ENCODE measurements around the gene SPSB4. TPM values are rescaled to one million over a fixed set of nuclear protein-coding genes. Genes with fewer than 3 reads are reported as not detected.

The SPSB4 gene
- total RNA-seq, 1 donor = 0.27 TPM

DNA sequence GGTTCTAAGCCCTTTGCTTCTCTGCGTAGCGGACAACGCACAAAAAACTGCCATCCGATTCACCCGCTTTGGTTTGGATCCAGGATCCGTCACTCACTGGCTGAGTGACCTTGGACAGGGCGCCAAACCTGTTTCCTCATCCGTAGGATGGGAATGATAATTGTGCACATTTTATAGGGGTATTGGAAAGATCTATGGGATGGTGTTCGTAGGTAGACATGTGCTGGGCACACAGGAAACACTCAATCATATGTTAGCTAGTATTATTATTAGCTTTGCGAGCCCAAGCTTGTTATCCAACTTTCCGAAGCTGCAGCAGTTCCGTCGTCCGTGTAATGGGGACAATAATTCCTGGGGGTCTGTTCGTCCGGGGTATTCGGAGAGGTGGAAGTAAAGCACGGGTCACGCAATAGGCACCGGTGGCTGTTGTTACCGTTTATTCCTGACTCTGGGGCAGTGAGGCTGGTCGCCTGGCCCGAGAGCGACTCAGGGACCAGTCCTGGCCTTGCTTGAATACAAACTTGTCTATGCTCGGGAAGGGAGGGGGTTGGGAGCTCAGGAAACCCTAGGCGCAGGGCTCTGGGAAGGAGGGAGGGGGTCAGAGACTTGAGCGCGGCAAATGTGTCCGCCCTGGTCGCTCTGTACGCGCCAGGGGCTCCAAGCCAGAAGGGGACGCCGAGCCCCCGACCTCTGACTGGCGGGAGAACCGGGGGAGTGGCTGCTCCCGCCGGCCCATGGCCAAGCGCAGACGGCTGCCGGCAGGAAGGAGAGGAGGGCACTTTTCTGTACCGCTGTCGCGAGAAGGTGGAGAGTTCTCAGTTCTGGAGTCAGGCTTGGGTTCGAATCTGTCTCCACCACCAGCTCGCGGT lies 1.3 kb downstream of the SPSB4 start:
- no peak for DNase-seq (ENCODE audit: low read depth in 2 of 3, low spot score in 2 of 3)

DNA sequence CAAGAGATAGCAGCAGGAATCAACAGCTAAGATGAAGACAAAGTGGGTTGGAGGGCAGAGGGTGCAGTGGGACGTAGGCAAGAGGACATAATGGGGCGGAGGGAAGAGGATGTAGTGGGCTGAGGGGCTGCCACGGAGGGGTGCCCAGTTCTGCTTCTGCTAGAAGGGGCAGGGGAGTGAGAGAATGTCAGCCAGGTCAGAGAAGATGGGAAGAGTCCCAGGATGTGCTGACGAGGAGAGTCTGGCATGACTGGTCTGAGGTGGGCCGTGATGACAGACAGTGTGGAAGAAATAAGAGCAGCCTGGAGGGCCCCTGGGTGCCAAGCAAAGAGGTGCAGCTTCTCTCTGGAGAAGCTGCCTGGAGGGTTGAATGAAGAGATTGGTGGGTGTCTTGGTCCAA lies 4.0 kb downstream of the SPSB4 start:
- no peak for DNase-seq (ENCODE audit: low read depth in 2 of 3, low spot score in 2 of 3)

DNA sequence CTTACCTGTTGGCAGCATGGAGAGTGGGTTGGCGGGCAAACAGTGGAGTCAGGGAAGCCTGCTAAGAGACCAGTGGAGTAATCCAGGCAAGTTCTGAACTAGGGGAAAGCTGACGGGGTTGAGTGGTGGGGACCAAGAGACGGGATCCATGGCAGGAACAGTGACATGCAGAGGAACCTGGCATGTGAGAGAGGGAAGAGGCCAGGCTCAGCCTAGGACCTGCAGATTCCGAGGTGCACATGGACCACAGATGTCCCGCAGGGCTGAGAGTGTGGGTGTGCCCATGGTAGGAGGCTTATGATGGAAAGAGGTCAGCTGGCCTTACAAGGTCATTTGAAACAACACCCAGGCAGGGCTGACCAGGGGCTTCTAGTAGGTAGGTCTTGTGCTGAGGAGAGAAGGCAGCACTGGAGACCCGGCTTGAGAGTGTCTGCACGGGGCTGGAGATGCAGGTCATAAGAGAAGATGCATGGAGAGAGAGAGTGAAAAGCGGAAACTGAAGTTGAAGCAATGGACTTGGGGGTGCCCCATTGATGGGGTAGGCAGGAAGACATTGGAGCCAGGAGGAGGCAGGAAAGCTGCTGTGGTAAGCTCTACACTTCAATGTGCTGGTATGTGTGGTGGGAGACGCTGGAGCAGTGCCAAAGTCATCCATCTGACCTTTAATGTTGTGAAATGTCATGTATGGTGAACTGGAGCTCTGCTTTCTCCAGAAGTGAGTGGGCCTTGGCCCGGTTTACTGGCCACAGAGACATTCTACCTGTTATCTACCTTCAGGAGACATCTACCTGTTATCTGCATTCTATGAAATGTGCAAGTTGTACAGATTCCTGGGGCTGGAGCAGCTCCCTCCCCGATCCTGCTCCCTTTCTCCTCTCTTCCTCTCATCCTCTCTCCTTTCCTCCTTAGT lies 4.6 kb downstream of the SPSB4 start:
- DNase-seq (ENCODE audit: low read depth in 2 of 3, low spot score in 2 of 3) = no peak

DNA sequence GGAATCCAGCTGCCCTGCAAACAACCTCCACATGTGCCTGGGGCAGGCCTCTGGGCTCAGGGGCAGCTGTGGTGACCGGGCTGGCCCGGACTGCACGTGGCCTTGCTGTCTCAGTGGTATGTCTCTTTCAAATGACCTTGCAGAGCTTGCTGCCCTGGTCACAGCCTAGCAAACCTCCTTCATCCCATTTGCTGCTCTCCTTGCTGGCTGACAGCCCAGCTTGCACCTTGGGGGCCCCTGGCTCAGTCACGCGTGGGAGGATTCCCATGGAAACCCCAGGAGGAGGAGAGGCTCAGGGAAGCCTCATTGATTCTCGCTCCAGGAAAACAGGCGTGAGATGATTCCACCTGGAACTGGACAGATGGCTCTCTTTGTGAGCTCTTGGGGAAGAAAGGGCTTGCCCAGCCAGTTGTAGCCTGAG lies 5.6 kb downstream of the SPSB4 start:
- no peak for DNase-seq (ENCODE audit: low read depth in 2 of 3, low spot score in 2 of 3)

DNA sequence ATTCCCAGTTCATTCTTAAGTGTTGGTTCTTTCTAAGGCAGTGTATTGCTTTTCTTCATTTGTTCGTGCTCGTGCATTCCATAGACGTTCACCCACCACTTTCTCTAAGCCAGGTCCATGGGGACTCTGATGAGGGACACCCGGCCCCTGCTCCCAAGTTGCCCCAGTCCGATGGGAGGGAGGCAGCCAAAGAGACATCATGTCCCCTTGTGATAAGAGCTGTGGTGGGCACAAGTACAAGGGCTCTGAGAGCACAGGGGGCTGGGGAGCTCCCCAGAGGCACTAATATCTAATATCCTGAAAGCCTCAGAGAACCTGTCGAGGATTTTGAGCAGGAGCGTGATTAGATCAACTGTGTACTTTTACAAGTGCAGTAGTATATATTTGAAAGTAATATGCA lies 6.3 kb downstream of the SPSB4 start:
- DNase-seq (ENCODE audit: low read depth in 2 of 3, low spot score in 2 of 3) = no peak

DNA sequence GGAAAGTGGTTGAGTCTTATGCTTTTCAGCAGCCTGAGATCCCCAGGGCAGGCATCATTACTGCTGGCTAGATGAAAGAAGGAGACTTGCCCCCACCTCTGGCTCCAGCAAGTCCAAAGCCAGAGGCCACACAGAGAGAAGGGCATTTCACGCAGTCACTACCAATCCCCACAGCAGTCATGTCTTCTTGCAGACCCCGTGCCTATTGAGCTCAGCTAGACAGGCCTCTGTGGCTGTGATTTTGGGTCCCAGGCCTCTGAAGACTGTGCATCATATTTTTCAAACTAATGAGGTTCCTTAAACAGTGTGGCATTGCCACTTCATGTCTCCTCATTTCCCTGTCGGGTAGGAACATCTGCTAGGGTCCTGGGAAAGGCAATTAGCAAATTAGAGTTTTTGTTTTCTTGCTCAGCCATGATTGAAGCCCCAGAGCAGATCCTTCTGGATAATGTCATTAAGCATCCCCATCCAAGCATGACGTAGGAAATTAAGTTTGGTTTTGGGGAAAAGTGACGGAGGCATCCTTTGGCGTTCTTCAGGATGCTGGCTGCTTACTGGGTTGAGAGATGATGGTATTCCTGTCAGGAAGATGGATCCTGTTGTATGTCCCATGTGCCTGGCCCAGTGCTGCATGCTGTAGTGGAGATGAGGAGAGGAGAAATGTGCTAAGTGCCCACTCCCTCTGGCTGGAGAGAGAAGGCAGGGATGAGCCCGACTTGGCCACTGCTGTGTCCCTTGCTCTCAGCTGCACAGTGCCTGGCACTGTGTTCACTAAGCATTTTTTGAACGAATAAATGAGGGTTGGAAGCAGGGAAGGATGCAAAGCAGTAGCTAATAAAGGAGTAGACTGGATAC lies 7.0 kb downstream of the SPSB4 start:
- DNase-seq (ENCODE audit: low read depth in 2 of 3, low spot score in 2 of 3) = no peak

DNA sequence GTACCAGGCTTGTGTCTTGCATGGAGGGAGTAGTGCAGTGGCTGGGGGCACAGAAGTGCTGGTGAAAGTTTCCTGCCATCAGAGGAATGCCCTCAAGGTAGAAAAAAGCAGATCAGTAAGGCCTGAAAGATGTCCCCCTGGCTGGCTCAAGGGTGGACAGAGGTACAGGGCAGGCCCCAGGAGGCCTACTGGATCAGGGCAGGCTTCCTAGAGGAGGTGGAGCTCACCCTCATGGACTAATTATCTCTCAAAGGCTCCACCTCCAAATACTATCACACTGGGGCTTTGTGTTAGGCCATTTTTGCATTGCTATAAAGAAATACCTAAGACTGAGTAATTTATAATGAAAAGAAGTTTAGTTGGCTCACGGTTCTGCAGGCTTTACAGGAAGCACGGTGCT lies 7.8 kb downstream of the SPSB4 start:
- no peak for DNase-seq (ENCODE audit: low read depth in 2 of 3, low spot score in 2 of 3)

DNA sequence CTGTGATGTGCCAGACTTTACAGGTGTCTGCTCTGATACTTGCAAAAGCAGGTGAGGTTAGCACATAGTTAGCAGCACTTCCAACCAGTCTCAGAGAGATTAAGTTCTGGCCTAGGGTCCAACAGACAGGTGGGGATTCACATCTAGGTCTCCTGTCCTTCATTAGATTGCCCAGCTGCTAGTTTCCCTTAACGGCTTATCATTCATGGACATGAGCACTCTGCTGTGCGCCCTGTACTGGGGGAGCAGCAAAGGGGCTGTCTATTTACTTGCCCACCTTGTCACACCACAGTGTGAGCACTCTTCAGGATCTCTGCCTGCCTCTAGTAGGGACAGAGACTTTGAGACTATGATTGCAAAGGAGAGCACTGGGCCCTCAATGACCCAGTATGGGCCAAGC lies 8.7 kb downstream of the SPSB4 start:
- no peak for DNase-seq (ENCODE audit: low read depth in 2 of 3, low spot score in 2 of 3)

DNA sequence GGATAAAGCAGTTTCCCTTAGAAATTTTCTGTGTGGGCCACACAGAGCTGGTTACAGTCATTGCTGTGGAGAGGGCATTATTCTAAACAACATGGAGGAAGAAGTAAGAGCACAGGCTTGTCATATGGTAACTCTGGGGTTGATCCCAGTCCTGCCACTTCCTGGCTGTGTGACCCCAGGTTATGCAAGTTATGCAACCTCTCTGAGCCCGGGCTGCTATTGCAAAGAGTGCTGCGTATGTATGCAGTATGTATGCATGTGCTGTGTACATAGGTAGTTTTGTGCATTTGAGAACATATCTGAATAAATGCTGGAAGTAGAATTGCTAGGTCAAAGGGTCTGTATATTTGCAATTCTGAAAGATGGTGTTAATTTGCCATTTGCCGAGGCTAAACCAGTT lies 9.2 kb downstream of the SPSB4 start:
- no peak for DNase-seq (ENCODE audit: low read depth in 2 of 3, low spot score in 2 of 3)

DNA sequence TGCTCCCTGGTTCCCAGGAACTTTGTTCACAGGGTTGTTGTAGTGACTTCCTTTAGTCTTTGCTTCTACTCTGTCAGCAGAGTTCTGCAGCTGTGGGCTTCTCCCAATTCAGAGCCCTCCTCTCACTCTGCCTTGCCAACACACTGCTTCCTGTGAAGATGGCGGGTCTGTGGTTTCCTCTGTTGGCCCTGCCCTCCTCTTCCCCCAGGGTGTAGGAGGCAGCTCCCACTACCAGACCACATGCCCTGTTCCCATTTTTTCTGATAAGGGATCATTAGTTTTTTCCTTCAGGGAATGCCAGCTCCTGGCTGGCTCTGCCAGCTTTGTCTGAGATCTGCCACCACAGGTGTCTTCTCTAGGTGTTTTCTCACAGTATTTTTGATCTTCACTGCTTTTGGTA lies 12.7 kb downstream of the SPSB4 start:
- DNase-seq (ENCODE audit: low read depth in 2 of 3, low spot score in 2 of 3) = peak in 1 of 3 donors; percentile 40

DNA sequence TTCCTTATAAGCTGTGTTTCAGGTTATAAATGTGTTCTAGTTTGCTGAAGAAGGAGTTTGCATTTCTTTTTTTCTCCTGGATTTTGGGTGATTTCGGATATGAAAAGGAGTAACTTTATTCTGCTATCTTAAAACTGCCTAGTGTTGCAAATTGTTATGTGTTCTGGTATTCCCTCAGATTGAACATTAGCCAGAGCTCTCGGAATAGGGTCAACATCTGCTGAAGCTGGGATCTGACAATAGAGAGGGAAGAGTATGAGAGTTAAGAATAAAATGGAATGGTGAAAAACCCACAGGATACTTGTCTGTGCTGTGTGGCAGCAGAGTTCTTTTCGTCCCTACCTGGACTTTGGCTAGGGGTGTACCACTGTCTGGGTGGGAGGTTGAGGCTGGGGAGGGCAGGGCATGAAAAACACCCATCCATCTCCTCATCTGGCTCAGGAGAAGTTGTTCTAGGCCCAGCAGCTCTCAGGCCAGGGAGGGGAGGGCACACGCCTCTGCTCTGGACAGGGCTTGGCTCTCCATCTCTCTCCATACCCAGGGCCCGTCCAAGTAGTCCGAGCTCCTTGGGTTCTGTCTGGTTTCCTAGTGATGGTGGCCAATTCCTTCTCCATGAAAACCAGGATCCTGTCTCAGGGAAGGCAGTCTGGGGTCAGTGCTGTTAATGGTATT lies 13.2 kb downstream of the SPSB4 start:
- DNase-seq (ENCODE audit: low read depth in 2 of 3, low spot score in 2 of 3) = no peak

DNA sequence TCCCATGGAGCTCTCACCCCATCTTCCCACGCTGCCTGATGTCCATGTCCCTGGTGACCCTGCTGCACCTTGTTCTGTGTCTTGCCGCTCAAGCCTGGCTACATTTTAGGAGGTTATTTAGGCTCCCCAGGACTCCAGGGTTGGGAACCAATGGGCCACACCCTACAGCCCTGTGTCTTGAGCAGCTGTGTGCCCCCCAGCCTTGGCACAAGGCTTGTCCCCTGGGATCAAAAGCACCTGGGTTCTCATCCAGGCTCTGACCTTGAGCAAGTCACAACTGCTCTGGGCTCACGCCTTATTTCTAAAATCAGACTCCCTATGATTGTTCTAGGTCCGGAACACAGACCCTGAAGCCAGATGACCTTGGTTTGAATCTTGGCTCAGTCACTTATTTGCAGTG lies 14.1 kb downstream of the SPSB4 start:
- DNase-seq (ENCODE audit: low read depth in 2 of 3, low spot score in 2 of 3) = no peak

DNA sequence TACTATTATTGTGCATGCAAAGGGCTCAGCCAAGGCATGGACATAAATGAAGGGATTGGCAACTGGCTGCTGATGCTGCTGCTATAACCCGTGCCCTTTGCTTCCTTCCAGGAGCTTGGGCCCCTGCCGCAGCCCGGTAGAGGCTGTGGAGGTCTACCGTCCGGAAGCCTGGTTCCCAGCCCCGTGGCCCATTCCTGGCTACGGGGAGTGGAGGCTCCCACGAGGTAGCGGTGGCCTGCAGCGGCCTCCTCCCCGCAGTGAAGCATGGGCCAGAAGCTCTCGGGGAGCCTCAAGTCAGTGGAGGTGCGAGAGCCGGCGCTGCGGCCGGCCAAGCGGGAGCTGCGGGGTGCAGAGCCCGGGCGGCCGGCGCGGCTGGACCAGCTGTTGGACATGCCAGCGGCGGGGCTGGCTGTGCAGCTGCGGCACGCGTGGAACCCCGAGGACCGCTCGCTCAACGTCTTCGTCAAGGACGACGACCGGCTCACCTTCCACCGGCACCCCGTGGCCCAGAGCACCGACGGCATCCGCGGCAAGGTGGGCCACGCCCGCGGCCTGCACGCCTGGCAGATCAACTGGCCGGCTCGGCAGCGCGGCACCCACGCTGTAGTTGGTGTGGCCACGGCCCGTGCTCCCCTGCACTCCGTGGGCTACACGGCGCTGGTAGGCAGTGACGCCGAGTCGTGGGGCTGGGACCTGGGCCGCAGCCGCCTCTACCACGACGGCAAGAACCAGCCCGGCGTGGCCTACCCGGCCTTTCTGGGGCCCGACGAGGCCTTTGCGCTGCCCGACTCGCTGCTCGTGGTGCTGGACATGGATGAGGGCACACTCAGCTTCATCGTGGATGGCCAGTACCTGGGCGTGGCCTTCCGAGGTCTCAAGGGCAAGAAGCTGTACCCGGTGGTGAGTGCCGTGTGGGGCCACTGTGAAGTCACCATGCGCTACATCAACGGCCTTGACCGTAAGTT lies 15.0 kb downstream of the SPSB4 start:
- DNase-seq (ENCODE audit: low read depth in 2 of 3, low spot score in 2 of 3) = no peak

DNA sequence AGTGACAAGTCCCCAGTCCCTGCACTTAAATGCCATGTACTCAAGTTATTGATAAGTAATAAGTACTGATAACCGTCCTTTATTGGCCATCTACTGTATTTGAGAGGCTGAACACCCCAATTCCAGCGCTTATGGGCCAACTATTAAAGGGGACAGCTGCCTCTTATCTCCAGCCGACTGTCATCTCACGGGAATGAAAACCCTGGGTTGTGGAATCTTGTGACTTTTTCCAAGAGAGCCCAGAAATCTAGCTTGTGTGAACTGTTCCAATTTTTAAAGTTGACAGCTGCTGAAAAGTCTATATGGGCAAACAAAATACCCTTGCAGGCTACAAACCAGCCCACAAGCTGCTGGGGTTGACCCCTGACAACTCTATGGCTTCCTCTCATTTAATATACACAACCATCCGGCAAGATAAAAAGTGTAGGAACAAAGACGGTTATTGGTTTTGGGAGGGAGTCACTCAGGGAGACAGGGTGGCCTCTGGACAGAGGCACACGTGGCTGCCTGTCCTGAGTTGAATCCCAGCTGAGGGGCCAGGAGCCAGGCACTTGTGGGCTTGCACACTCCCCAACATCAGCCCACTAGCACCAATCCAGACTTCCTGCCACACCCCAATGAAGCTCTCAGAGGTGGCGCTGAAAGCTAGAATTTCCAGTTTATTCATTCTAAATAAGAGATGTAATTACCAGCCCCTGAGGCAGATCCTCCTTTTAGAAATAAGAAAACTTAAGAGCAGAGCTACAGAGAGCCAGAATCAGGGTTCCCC lies 16.2 kb downstream of the SPSB4 start:
- no peak for DNase-seq (ENCODE audit: low read depth in 2 of 3, low spot score in 2 of 3)

DNA sequence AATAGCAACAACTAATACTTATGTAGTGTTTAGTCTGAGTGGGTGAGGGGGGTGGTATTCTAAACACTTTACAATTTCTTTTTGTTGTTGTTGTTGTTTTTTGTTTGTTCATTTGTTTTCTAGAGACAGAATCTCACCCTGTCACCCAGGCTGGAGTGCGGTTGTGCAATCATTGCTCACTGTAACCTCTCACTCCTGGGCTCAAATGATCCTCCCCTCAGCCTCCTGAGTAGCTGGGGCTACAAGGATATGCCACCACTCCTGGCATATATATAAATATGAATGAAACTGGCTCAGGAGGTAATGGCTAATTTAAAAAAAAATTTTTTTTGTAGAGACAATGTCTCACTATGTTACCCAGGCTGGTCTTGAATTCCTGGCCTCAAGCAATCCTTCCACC lies 19.1 kb downstream of the SPSB4 start:
- no peak for DNase-seq (ENCODE audit: low read depth in 2 of 3, low spot score in 2 of 3)

DNA sequence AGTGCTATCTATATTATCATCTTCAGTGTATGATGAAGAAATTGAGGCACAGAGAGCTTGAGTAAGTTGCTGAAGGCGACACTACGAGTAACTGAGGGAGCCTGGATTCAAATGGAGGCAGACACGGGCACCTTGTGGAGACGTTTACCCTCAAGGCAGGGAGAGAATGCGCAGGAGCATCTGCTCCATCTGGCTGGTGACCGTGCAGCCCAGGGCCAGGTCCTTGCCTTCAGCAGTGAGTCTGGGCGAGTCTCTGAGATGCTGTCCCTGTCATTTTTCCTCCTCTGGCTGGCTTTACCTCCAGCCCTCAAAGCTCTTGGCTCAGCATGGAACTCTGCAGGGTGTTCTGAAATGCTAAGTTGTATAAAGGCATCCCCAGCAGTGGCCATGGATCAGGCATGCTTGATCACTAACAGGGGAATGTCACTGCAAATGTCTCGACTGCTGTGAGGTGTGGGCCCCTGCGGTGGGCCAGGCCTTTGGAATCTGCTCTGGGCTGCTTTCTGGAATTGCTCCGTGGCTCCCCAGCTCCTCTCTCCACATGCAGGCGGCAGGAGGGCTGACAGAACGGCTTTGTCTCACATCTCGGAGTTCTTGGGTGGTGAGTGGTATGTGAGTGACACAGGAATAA lies 19.7 kb downstream of the SPSB4 start:
- no peak for DNase-seq (ENCODE audit: low read depth in 2 of 3, low spot score in 2 of 3)

DNA sequence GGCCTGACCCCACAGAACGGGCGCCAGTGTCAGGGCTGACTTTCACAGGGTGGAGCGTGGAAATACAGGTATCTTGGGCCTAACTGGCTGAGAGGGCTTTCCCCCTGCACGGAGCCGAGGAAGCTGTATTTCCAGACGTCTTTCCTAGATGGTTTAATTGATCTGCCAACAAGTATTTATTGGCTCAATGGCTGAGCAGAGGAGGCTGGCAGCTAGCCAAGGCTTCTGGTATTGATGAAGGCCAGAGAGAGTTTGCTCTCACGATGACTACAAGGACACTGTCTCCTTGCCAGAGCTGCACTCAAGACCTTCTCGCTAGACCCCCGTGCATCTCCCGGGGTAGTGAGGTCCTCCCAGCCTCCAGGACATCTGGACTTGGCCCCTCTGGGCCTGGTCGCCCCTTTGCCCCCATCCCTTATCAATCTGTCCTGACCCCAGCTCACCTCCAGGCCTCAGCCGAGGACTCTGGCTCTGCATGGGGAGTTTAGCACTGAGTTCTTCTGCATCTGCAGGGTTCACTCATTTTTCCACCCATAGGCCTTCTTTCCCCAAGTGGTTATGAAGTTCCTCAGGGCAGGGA lies 20.6 kb downstream of the SPSB4 start:
- no peak for DNase-seq (ENCODE audit: low read depth in 2 of 3, low spot score in 2 of 3)

DNA sequence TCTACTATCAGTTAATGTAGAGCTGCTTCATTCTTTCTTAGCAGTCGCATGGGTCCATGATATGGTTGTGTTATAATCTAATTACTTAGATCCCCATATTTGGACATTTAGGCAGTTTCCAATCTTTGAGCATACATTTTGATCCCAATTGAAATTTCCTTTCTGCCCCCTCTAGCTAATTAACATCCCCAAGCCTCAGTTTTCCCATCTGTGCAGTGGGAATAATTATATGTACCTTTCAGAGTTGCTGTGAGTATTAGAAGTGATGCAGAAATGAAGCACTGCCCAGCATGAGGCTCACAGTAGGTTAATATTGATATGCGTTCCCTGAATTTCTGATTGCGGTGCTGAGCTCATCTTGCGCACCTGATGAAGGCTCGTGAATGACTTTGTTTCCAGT lies 21.8 kb downstream of the SPSB4 start:
- no peak for DNase-seq (ENCODE audit: low read depth in 2 of 3, low spot score in 2 of 3)

Measured in hematopoietic multipotent progenitor cell (in vitro differentiated cells).